ENCODE data around the gene GRID1. TPM values are rescaled to one million over a fixed set of nuclear protein-coding genes. Genes with fewer than 3 reads are reported as not detected.

GRID1 gene
- total and polyA plus RNA-seq, 2 donors = 2.4 to 3.9 TPM

- H3K36me3 ChIP-seq (ENCODE audit: insufficient read depth) = no peaks in the 10 kb centered on the region
- WGBS = 37% methylated on average over 13 of the region's 13 CpGs
- DNase-seq (ENCODE audit: extremely low spot score) = no peak
- H3K4me1 ChIP-seq (ENCODE audit: insufficient read depth) = peaks cover 3% of the 10 kb centered on the region
- no peak overlapping the region for H3K4me3 ChIP-seq (ENCODE audit: low read depth, low read length)
- no peak overlapping the region for H3K27ac ChIP-seq (ENCODE audit: low read depth)
These were observed 21.6 kb upstream of the GRID1 start for GRCh38 chr10:86388119-86388704.

GRCh38 chr10:86387178-86387794 is 20.7 kb upstream of the GRID1 start:
- 57% methylated on average over 7 of the region's 7 CpGs for WGBS
- H3K27ac ChIP-seq (ENCODE audit: low read depth) = no peak overlapping the region

GRCh38 chr10:86385806-86386205 is 19.2 kb upstream of the GRID1 start:
- DNase-seq (ENCODE audit: extremely low spot score) = no peak
- Histone ChIP-seq H3K4me3 (ENCODE audit: low read depth, low read length) (no peak overlapping the region), H3K27ac (ENCODE audit: low read depth) (no peak overlapping the region), H3K4me1 (ENCODE audit: insufficient read depth) (peaks cover 3% of the 10 kb centered on the region), H3K36me3 (ENCODE audit: insufficient read depth) (no peaks in the 10 kb centered on the region)
- 91% methylated on average over 3 of the region's 3 CpGs for WGBS

More at GRCh38 chr10:86387178-86387794, 20.7 kb upstream of the GRID1 start:
- H3K4me1 ChIP-seq (ENCODE audit: insufficient read depth) = peaks cover 3% of the 10 kb centered on the region
- H3K4me3 ChIP-seq (ENCODE audit: low read depth, low read length) = no peak overlapping the region
- DNase-seq (ENCODE audit: extremely low spot score) = no peak
- no peaks in the 10 kb centered on the region for H3K36me3 ChIP-seq (ENCODE audit: insufficient read depth)

- 11% methylated on average over 6 of the region's 6 CpGs for WGBS
- Histone ChIP-seq H3K4me3 (ENCODE audit: low read depth, low read length) (no peak overlapping the region), H3K4me1 (ENCODE audit: insufficient read depth) (no peaks in the 10 kb centered on the region), H3K27ac (ENCODE audit: low read depth) (no peak overlapping the region), H3K36me3 (ENCODE audit: insufficient read depth) (no peaks in the 10 kb centered on the region)
- DNase-seq (ENCODE audit: extremely low spot score) = no peak
These were observed 11.2 kb upstream of the GRID1 start for GRCh38 chr10:86377797-86378146.

DNA sequence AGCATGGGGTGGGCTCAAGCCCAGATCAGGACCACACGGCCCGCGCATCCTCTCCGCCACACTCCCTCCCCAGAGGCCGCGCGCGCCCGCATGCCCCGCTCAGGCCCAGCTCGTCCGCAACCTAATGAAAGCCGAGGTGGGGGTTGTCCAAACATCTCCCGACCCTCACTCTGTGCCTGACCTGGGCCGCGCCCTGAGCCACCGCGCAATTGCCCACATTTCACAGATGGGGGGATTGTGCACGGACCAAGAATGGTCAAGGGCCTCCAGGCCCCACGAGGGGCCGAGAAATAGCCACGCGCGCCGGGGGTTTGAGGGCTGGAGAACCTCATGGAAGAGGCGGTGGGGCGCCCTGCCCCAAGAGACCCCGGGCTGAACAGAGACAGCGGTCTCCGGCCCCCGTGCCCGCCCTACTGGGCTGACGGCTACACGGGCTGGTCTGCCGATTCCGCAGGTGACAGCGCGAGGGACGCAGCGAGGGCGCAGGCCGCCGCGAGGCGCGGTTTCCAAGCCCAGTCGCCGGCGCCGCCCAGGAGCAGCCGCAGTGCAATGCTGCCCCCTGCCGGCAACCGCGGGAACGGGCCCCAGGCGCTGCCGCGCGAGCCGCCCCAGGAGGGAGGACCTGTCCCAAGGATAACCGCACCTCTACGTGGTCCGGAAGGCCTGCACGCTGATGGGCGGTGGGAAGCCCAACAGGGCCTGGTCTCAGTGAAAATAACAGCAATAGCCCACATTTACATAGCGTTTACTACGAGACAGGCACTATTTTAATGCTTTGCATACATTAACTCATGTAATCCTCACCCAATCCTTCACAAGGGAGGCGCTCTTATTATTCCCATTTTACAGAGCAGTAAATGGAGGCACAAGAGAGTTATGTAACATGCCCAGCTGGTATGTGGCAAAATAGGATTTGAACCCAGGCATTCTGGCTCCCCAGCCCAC is 10.5 kb upstream of the GRID1 start:
- H3K36me3 ChIP-seq (ENCODE audit: insufficient read depth) = no peaks in the 10 kb centered on the region
- H3K27ac ChIP-seq (ENCODE audit: low read depth) = no peak overlapping the region
- H3K4me3 ChIP-seq (ENCODE audit: low read depth, low read length) = no peak overlapping the region
- no peak for DNase-seq (ENCODE audit: extremely low spot score)
- WGBS = 12% methylated on average over 68 of the region's 68 CpGs
- H3K4me1 ChIP-seq (ENCODE audit: insufficient read depth) = no peaks in the 10 kb centered on the region

DNA sequence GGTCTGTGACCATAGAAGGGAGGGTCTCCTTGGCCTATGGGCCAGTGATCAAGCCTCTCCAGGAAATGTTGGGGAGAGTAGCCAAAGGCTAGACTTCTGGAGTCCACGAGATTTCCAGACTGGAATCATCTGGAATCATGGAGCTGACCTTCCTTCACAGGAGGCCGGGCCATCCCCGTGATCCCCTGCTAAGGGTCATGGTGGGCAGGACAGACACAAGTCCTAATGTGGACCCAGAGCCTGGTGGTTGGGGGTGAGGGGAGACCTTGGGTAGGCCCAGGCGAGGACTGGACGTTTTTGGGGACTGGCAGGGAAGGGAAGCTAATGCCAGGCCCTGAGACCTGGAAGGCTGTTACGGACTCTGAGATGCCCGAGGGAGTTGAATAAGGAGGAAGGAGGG is 9.8 kb upstream of the GRID1 start:
- Histone ChIP-seq H3K4me1 (ENCODE audit: insufficient read depth) (no peaks in the 10 kb centered on the region), H3K4me3 (ENCODE audit: low read depth, low read length) (no peak overlapping the region), H3K27ac (ENCODE audit: low read depth) (no peak overlapping the region), H3K36me3 (ENCODE audit: insufficient read depth) (no peaks in the 10 kb centered on the region)
- WGBS = 79% methylated on average over 7 of the region's 7 CpGs
- no peak for DNase-seq (ENCODE audit: extremely low spot score)

DNA sequence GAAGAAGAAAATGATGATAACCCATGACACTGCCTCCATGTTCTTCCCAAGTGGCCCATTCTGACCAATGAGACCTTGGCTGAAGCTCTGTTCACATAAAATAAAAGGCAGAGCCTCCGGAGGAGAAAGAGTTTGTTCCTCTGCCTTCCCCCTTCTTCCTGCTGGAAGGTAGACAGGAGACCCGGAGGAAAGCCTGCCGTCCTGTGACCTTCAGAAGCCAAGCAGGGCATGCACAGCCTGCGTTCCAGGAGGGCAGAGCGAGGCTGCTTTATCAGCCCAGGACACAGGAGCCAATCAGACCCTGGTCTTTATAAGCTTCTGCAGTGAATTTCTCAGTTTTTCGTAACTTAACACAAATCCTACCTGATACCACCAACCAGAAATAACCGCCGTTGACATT is 8.6 kb upstream of the GRID1 start:
- Histone ChIP-seq H3K4me3 (ENCODE audit: low read depth, low read length) (no peak overlapping the region), H3K36me3 (ENCODE audit: insufficient read depth) (no peaks in the 10 kb centered on the region), H3K27ac (ENCODE audit: low read depth) (no peak overlapping the region), H3K4me1 (ENCODE audit: insufficient read depth) (no peaks in the 10 kb centered on the region)
- WGBS = 80% methylated on average over 8 of the region's 8 CpGs
- DNase-seq (ENCODE audit: extremely low spot score) = no peak

GRCh38 chr10:86374664-86375063 is 8.1 kb upstream of the GRID1 start:
- no peak for DNase-seq (ENCODE audit: extremely low spot score)
- Histone ChIP-seq H3K4me3 (ENCODE audit: low read depth, low read length) (no peak overlapping the region), H3K36me3 (ENCODE audit: insufficient read depth) (no peaks in the 10 kb centered on the region), H3K27ac (ENCODE audit: low read depth) (no peak overlapping the region), H3K4me1 (ENCODE audit: insufficient read depth) (no peaks in the 10 kb centered on the region)
- 60% methylated on average over 8 of the region's 8 CpGs for WGBS

GRCh38 chr10:86373828-86374227 is 7.2 kb upstream of the GRID1 start:
- DNase-seq (ENCODE audit: extremely low spot score) = no peak

DNA sequence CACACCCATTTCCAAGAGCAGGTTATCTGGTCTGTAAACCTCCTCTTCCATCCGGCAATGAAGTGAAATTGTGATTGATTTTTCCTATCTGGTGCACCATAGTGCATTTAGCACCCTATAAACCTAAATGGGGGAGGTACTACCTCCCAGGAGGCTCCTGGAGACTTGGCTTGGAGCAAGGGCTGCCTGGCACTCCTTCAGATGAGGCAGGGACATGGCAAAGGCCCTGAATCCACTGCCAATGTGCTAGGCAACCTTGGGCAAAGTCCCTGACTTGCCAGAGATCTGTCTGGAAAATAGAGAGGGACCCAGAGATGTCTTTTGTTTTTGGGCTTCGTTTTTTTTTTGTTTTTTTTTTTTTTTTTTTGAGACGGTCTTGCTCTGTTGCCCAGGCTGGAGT is 6.7 kb upstream of the GRID1 start:
- 87% methylated on average over 3 of the region's 3 CpGs for WGBS
- DNase-seq (ENCODE audit: extremely low spot score) = no peak
- H3K27ac ChIP-seq (ENCODE audit: low read depth) = no peak overlapping the region
- H3K4me1 ChIP-seq (ENCODE audit: insufficient read depth) = no peaks in the 10 kb centered on the region
- no peaks in the 10 kb centered on the region for H3K36me3 ChIP-seq (ENCODE audit: insufficient read depth)
- no peak overlapping the region for H3K4me3 ChIP-seq (ENCODE audit: low read depth, low read length)

More at GRCh38 chr10:86373828-86374227, 7.2 kb upstream of the GRID1 start:
- H3K4me3 ChIP-seq (ENCODE audit: low read depth, low read length) = no peak overlapping the region
- H3K4me1 ChIP-seq (ENCODE audit: insufficient read depth) = no peaks in the 10 kb centered on the region
- 71% methylated on average over 7 of the region's 7 CpGs for WGBS
- no peak overlapping the region for H3K27ac ChIP-seq (ENCODE audit: low read depth)
- no peaks in the 10 kb centered on the region for H3K36me3 ChIP-seq (ENCODE audit: insufficient read depth)

DNA sequence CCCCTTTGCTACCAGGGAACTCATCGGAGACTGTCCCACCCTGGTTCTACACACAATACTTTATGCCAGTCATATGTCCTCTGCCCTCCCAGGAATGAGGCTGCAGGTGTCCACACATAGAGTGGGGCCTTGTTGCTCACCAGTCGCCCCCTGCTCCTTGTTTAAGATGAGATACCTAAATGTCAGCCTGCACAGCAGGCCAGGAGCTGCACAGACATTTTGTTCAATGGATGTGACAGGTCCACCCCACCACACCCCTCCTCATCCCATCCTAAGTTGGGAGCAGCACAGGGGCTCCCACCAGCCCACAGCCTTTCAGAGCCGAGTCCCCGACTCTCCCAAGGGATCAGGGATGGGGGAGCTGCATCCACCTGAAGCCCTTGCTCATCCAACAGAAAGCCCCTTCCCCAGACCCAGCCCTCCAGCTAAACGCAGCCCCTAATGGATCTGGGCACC is 6.2 kb upstream of the GRID1 start:
- H3K36me3 ChIP-seq (ENCODE audit: insufficient read depth) = no peaks in the 10 kb centered on the region
- 79% methylated on average over 5 of the region's 5 CpGs for WGBS
- H3K27ac ChIP-seq (ENCODE audit: low read depth) = no peak overlapping the region
- no peak for DNase-seq (ENCODE audit: extremely low spot score)
- no peaks in the 10 kb centered on the region for H3K4me1 ChIP-seq (ENCODE audit: insufficient read depth)
- no peak overlapping the region for H3K4me3 ChIP-seq (ENCODE audit: low read depth, low read length)

DNA sequence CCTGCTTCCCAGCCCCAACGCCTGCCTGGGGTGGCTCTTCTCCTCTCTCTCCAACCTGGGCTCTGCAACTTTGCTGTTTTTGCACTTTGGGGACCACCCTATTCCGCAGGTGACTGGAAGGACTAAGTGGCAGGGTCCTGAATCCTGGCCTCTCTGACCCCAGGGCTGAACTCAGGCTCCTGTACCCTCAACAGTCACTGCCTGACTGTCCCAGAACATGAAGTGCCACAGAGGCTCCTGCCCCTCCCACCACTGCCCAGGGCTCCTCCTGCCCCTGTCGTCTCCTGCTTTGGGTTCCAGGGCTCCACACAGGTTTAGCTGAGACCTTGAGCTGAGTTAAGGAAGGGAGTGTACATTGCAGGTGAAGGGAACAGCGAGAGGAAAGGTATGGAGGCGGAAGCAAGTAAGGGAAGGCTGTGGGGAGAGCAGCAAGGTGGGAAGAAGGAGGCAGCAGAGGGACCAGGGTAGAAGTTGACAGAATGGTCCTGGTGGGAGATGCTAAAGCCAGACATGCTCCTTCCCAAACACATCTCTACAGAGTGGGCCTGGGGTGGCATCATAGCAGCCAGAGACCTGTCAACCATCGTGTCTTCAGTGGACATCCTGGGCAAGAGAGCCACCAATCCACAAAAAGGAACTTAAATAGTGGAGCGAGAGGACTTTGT is 5.7 kb upstream of the GRID1 start:
- DNase-seq (ENCODE audit: extremely low spot score) = no peak
- Histone ChIP-seq H3K4me1 (ENCODE audit: insufficient read depth) (no peaks in the 10 kb centered on the region), H3K27ac (ENCODE audit: low read depth) (no peak overlapping the region), H3K36me3 (ENCODE audit: insufficient read depth) (no peaks in the 10 kb centered on the region), H3K4me3 (ENCODE audit: low read depth, low read length) (no peak overlapping the region)
- WGBS = 66% methylated on average over 7 of the region's 7 CpGs

GRCh38 chr10:86371691-86372090 is 5.1 kb upstream of the GRID1 start:
- H3K4me1 ChIP-seq (ENCODE audit: insufficient read depth) = no peaks in the 10 kb centered on the region
- no peaks in the 10 kb centered on the region for H3K36me3 ChIP-seq (ENCODE audit: insufficient read depth)
- no peak overlapping the region for H3K4me3 ChIP-seq (ENCODE audit: low read depth, low read length)
- WGBS = 74% methylated on average over 5 of the region's 5 CpGs
- no peak for DNase-seq (ENCODE audit: extremely low spot score)
- H3K27ac ChIP-seq (ENCODE audit: low read depth) = no peak overlapping the region

All from urinary bladder (tissue), 4 donors.